Astrocyte of the cerebellum (primary cell): ENCODE results near the gene RAB3D.
"Not testable (repeated sequence)": the region's sequence is repeated elsewhere in the genome, so short reads cannot be mapped to it uniquely, and the experiment has no call there.

ENCODE experiments used
- DNase-seq: peaks from one replicate; pipeline ENCODE4 v3.0.0-alpha.2; 2011; ENCODE audit warnings: low read depth
- H3K4me3 ChIP-seq: 2 replicates; pipeline ENCODE4 v1.5.1; 2011; ENCODE audit warnings: mild to moderate bottlenecking, low read depth, low read length, moderate library complexity
- in situ Hi-C: cut with HindIII; loops from 2 replicates; pipeline ENCODE4 v1.10.0; 2017; ENCODE audit warnings: low sequenced_read_pairs
- TF ChIP-seq, protein P1 (sequence below): IDR thresholded peaks from 2 replicates; pipeline ENCODE4 v1.5.1; 2012; ENCODE audit warnings: low read length, low read depth, moderate library complexity, mild to moderate bottlenecking; ENCODE audit errors: missing control alignments

The RAB3D gene

DNA sequence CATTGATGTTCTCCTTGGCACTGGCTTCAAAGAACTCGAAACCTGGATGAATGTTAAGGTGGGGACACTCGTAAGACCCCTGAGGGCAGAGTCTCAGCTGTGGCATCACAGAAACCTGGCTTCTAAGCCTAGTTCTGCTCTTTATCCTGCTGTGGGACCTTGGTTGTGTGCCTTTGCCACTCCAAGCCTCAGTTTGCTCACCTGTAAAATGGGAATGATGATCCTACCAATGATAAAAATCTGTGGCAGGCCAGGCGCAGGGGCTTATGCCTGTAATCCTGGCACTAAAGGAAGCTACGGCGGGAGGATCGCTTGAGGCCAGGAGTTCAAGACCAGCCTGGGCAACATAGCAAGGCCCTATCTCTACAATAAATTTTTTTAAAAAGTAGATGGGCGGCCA is 13.9 kb downstream of the RAB3D start:
- no peak overlapping the region for H3K4me3 ChIP-seq
- in situ Hi-C loops = no loop called here
- TF ChIP-seq, protein P1, sequence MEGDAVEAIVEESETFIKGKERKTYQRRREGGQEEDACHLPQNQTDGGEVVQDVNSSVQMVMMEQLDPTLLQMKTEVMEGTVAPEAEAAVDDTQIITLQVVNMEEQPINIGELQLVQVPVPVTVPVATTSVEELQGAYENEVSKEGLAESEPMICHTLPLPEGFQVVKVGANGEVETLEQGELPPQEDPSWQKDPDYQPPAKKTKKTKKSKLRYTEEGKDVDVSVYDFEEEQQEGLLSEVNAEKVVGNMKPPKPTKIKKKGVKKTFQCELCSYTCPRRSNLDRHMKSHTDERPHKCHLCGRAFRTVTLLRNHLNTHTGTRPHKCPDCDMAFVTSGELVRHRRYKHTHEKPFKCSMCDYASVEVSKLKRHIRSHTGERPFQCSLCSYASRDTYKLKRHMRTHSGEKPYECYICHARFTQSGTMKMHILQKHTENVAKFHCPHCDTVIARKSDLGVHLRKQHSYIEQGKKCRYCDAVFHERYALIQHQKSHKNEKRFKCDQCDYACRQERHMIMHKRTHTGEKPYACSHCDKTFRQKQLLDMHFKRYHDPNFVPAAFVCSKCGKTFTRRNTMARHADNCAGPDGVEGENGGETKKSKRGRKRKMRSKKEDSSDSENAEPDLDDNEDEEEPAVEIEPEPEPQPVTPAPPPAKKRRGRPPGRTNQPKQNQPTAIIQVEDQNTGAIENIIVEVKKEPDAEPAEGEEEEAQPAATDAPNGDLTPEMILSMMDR = no peak
- DNase-seq = no peak

DNA sequence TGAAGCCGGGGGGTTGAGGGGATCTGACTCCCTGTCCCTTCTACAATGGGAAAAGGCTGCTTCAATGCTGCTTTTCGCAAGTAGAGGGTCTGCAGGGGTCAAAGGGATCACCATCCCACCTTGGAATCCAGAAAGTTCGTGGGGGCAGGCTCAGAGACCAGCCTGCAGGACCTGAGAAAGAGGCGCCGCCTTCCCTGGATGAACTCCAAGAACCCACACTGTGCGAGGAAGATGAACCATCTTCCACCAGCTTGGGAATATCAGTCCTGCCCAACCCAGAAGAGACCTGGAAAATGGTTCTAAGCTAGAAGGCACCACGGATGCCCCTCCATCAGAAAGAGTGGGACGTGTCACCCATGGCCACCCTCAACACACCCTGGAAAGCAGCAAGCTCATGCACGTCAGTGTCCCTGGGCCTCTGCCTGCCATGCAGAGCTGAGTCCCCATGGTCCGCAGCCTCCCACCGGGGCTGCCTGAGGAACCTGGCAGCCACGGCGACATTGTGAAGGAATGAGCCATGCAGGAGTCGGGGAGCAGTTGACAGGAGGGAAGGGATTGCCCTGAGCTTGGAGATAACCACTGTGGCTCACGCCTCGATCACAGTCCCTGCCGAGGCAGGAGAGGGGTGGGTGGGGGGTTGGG is 14.6 kb downstream of the RAB3D start:
- in situ Hi-C loops = no loop called here
- DNase-seq = no peak
- H3K4me3 ChIP-seq = no peak overlapping the region
- TF ChIP-seq, protein P1 = no peak

GRCh38 chr19:11324079-11324661 is 15.3 kb downstream of the RAB3D start:
- no peak overlapping the region for H3K4me3 ChIP-seq
- in situ Hi-C loops = no loop called here
- TF ChIP-seq, protein P1 = no peak
- peak; percentile 90 for DNase-seq

DNA sequence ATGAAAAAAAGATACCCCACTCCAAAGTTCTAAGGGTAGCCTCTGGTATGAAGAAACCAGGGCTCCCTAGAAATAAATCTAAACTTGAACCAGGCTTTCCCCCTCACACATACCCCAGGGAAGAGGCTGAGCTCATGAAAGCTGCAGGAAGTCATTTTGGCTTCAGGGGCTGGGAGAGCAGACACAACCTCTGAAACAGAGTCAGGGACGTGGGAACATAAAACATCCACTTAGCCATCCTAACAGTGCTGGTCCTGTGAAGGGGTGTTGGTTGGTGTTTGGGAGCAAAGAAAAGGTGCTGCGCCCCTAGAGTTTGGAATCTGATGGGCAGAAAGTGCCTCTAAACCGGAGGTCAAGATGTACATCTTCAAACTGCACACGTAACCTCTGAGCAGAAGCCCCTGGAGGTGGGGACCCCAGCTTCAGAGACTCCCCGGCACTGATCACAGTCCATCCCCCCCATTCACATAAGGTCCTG is 15.8 kb downstream of the RAB3D start:
- in situ Hi-C loops = no loop called here
- DNase-seq = no peak
- TF ChIP-seq, protein P1 = no peak
- H3K4me3 ChIP-seq = no peak overlapping the region

GRCh38 chr19:11322269-11323024 is 17.0 kb downstream of the RAB3D start:
- in situ Hi-C loops = no loop called here
- TF ChIP-seq, protein P1 = no peak
- H3K4me3 ChIP-seq = no peak overlapping the region
- DNase-seq = no peak

GRCh38 chr19:11321191-11322126 is 18.0 kb downstream of the RAB3D start:
- TF ChIP-seq, protein P1 = no peak
- H3K4me3 ChIP-seq = no peak overlapping the region
- no peak for DNase-seq
- in situ Hi-C loops = no loop called here

- DNase-seq, H3K4me3 ChIP-seq, in situ Hi-C loops: not testable (repeated sequence)
Measured at GRCh38 chr19:11320278-11320995, 19.0 kb downstream of the RAB3D start.
